GM12874 (cell line): ENCODE measurements around the gene CADM2.
A peak's percentile ranks its signal among the peaks of the same experiment; 100 is the strongest.

Source experiments
- TF ChIP-seq, protein P1 (sequence below): IDR thresholded peaks from 2 replicates; pipeline ENCODE4 v1.5.1; 2011; ENCODE audit warnings: low read depth, mild to moderate bottlenecking, control low read depth, low read length, moderate library complexity; ENCODE audit not compliant: insufficient read depth

The CADM2 gene

GRCh38 chr3:85821130-85821756, 862.5 kb downstream of the CADM2 start:
- TF ChIP-seq, protein P1, sequence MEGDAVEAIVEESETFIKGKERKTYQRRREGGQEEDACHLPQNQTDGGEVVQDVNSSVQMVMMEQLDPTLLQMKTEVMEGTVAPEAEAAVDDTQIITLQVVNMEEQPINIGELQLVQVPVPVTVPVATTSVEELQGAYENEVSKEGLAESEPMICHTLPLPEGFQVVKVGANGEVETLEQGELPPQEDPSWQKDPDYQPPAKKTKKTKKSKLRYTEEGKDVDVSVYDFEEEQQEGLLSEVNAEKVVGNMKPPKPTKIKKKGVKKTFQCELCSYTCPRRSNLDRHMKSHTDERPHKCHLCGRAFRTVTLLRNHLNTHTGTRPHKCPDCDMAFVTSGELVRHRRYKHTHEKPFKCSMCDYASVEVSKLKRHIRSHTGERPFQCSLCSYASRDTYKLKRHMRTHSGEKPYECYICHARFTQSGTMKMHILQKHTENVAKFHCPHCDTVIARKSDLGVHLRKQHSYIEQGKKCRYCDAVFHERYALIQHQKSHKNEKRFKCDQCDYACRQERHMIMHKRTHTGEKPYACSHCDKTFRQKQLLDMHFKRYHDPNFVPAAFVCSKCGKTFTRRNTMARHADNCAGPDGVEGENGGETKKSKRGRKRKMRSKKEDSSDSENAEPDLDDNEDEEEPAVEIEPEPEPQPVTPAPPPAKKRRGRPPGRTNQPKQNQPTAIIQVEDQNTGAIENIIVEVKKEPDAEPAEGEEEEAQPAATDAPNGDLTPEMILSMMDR: peak; percentile 62

- TF ChIP-seq, protein P1: no peak
Observed at GRCh38 chr3:85835857-85836440, 877.2 kb downstream of the CADM2 start.

GRCh38 chr3:85837402-85837801, 878.6 kb downstream of the CADM2 start:
- TF ChIP-seq, protein P1: no peak

DNA sequence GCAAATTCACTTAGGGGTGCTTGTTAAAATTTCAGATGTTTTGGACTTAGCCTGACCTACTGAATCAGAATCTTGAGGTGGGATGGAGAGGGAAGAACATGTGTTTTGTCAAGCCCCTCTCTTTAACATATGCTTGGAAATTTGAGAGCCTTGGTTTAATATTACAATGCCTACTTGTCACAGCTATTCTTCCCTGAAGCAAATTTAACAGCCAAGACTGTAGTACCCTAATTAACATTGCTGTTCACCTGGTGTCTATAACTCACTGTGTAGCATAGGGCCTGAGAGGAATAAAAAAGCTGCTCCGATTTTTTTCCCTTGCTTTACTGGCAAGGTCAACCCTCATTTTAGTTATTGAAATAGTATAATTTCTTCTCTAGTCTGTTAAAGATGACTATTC, 880.1 kb downstream of the CADM2 start:
- TF ChIP-seq, protein P1: no peak

DNA sequence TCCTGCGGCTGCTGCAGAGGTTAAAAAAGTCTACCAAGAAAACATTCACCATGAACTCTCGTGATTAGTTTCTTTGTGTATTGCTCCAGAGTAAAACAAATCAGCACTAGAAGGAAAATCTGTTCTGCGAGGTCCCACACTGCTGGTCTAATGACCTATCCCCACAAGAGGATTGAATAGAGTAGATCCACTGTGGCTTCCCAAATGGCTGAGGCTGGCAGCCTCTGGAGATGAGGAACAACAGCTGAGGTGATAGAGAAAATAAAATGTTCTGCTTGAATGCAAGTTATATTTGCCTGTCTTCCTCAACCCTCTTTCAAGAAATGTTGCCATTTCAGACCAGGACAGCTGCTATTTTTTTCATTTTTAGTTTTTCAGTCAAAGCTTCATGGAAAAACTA, 883.3 kb downstream of the CADM2 start:
- TF ChIP-seq, protein P1: no peak

DNA sequence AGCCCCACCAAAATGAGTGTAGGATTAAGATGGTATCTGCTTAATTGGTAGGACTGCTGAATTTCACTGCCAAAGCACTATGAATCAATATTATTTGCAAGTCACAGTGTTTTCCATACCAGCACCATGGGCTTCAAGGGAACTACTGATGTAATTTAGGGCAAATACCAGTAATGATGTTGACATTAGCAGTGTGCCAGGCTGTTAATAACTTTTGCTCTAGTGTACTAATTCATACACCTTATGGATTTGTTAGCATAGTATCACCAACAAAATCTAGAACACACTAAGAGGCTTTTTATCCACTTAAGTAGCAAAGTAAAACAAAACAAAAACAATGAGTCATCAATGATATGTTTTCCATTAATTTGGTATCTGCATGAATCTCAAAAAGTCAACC, 888.2 kb downstream of the CADM2 start:
- TF ChIP-seq, protein P1: no peak

GRCh38 chr3:85851071-85851470, 892.3 kb downstream of the CADM2 start:
- TF ChIP-seq, protein P1: no peak
